SK-N-SH treated with all-trans-retinoic acid at 6 μM for 48 hours (cell line): ENCODE results near the gene SLC25A34.

Experiments
- ATAC-seq: fragments of 200-7000 bp; cut with Tn5 transposase; 3 replicates; pipeline ENCODE4 v1.9.1; 2020; ENCODE audit warnings: mild to moderate bottlenecking, moderate library complexity
- ARNTL ChIP-seq: fragments of 450-650 bp; formaldehyde crosslinking; IDR thresholded peaks from 2 replicates; pipeline ENCODE4 v1.5.0; 2020; ENCODE audit warnings: low read depth, mild to moderate bottlenecking, moderate library complexity, borderline replicate concordance
- BACH2 ChIP-seq: fragments of 250-450 bp; sonication (Bioruptor Pico); IDR thresholded peaks from 2 replicates; pipeline ENCODE4 v1.9.0; 2021; ENCODE audit warnings: mild to moderate bottlenecking, borderline replicate concordance
- CSDC2 ChIP-seq: fragments of 250-450 bp; sonication (Bioruptor Pico); IDR thresholded peaks from 2 replicates; pipeline ENCODE4 v1.5.0; 2020; ENCODE audit warnings: mild to moderate bottlenecking, moderate library complexity
- CSRNP3 ChIP-seq: fragments of 250-450 bp; sonication (Bioruptor Pico); IDR thresholded peaks from 2 replicates; pipeline ENCODE4 v1.5.1; 2021; ENCODE audit warnings: mild to moderate bottlenecking, moderate library complexity
- ESRRG ChIP-seq: fragments of 250-450 bp; sonication (Bioruptor Pico); IDR thresholded peaks from 2 replicates; pipeline ENCODE4 v1.6.1; 2021; ENCODE audit warnings: mild to moderate bottlenecking
- GLIS3 ChIP-seq: fragments of 250-450 bp; sonication (Bioruptor Pico); IDR thresholded peaks from 2 replicates; pipeline ENCODE4 v1.5.0; 2020; ENCODE audit warnings: mild to moderate bottlenecking, moderate library complexity
- ISL1 ChIP-seq: fragments of 250-450 bp; sonication (Bioruptor Pico); IDR thresholded peaks from 2 replicates; pipeline ENCODE4 v2.1.2; 2022; ENCODE audit warnings: mild to moderate bottlenecking, moderate library complexity
- OSR1 ChIP-seq: fragments of 250-450 bp; sonication (Bioruptor Pico); IDR thresholded peaks from 2 replicates; pipeline ENCODE4 v1.8.0; 2022; ENCODE audit warnings: moderate library complexity, mild to moderate bottlenecking, inconsistent platforms
- PATZ1 ChIP-seq: fragments of 250-450 bp; sonication (Bioruptor Pico); IDR thresholded peaks from 2 replicates; pipeline ENCODE4 v1.8.0; 2020; ENCODE audit warnings: mild to moderate bottlenecking, moderate library complexity, borderline replicate concordance
- POU6F1 ChIP-seq: fragments of 250-450 bp; sonication (Bioruptor Pico); IDR thresholded peaks from 2 replicates; pipeline ENCODE4 v1.8.0; 2021; ENCODE audit warnings: low read depth, mild to moderate bottlenecking, moderate library complexity, borderline replicate concordance
- PPARA ChIP-seq: fragments of 250-450 bp; sonication (Bioruptor Pico); IDR thresholded peaks from 2 replicates; pipeline ENCODE4 v1.5.0; 2020; ENCODE audit warnings: mild to moderate bottlenecking, borderline replicate concordance
- RARB ChIP-seq: fragments of 250-450 bp; sonication (Bioruptor Pico); IDR thresholded peaks from 2 replicates; pipeline ENCODE4 v1.8.0; 2021; ENCODE audit warnings: mild to moderate bottlenecking, moderate library complexity
- SNAI2 ChIP-seq: fragments of 250-450 bp; sonication (Bioruptor Pico); IDR thresholded peaks from 2 replicates; pipeline ENCODE4 v1.5.0; 2020; ENCODE audit warnings: mild to moderate bottlenecking, moderate library complexity
- TCF4 ChIP-seq: fragments of 250-450 bp; sonication (Bioruptor Pico); IDR thresholded peaks from 2 replicates; pipeline ENCODE4 v1.8.0; 2021; ENCODE audit warnings: mild to moderate bottlenecking, moderate library complexity, borderline replicate concordance
- TOX ChIP-seq: fragments of 250-450 bp; sonication (Bioruptor Pico); IDR thresholded peaks from 2 replicates; pipeline ENCODE4 v1.8.0; 2021; ENCODE audit warnings: mild to moderate bottlenecking, moderate library complexity, borderline replicate concordance
- ZC3H10 ChIP-seq: fragments of 250-450 bp; sonication (Bioruptor Pico); IDR thresholded peaks from 2 replicates; pipeline ENCODE4 v1.5.1; 2021; ENCODE audit warnings: mild to moderate bottlenecking, moderate library complexity
- ZFP3 ChIP-seq: fragments of 250-450 bp; sonication (Bioruptor Pico); IDR thresholded peaks from 2 replicates; pipeline ENCODE4 v1.5.0; 2020; ENCODE audit warnings: mild to moderate bottlenecking, moderate library complexity
- ZFP30 ChIP-seq: fragments of 450-650 bp; formaldehyde crosslinking; IDR thresholded peaks from 2 replicates; pipeline ENCODE4 v1.5.0; 2022; ENCODE audit warnings: mild to moderate bottlenecking, moderate library complexity
- ZNF565 ChIP-seq: fragments of 450-650 bp; formaldehyde crosslinking; conservative IDR thresholded peaks from 2 replicates; pipeline ENCODE4 v1.5.0; 2020; ENCODE audit warnings: low read depth, mild to moderate bottlenecking, moderate library complexity
- ZNF70 ChIP-seq: fragments of 450-650 bp; formaldehyde crosslinking; IDR thresholded peaks from 2 replicates; pipeline ENCODE4 v1.5.0; 2020; ENCODE audit warnings: mild to moderate bottlenecking, moderate library complexity
- ZNF8 ChIP-seq: fragments of 450-650 bp; formaldehyde crosslinking; IDR thresholded peaks from 2 replicates; pipeline ENCODE4 v1.5.0; 2020; ENCODE audit warnings: mild to moderate bottlenecking, moderate library complexity

SLC25A34 gene

GRCh38 chr1:15717418-15718125 lies 18.5 kb upstream of the SLC25A34 start:
- no peak for TF ChIP-seq GLIS3
- no peak for TF ChIP-seq ZFP30 (CRISPR knock-in tag)
- no peak for TF ChIP-seq SNAI2 (CRISPR knock-in tag)
- TF ChIP-seq BACH2 (CRISPR knock-in tag) = no peak
- TF ChIP-seq ARNTL (CRISPR knock-in tag) = no peak
- TF ChIP-seq PATZ1 (CRISPR knock-in tag) = no peak
- no peak for TF ChIP-seq TCF4
- no peak for TF ChIP-seq ESRRG (CRISPR knock-in tag)
- no peak for TF ChIP-seq ZC3H10 (CRISPR knock-in tag)
- TF ChIP-seq RARB = no peak
- TF ChIP-seq ZNF70 (CRISPR knock-in tag) = no peak
- no peak for TF ChIP-seq ISL1 (CRISPR knock-in tag)
- TF ChIP-seq ZFP3 (CRISPR knock-in tag) = no peak
- ATAC-seq = no peak

GRCh38 chr1:15718199-15718601 lies 17.9 kb upstream of the SLC25A34 start:
- no peak for ATAC-seq
- TF ChIP-seq OSR1 (CRISPR knock-in tag) (no peak), ZNF8 (no peak), PPARA (no peak), PATZ1 (CRISPR knock-in tag) (no peak)

GRCh38 chr1:15719381-15720120 lies 16.5 kb upstream of the SLC25A34 start:
- TF ChIP-seq CSDC2 (CRISPR knock-in tag) (no peak), ISL1 (CRISPR knock-in tag) (no peak), CSRNP3 (CRISPR knock-in tag) (no peak), ZNF70 (CRISPR knock-in tag) (no peak)
- no peak for ATAC-seq

GRCh38 chr1:15720861-15721260 lies 15.2 kb upstream of the SLC25A34 start:
- no peak for TF ChIP-seq ZFP30 (CRISPR knock-in tag)
- TF ChIP-seq OSR1 (CRISPR knock-in tag) = no peak
- TF ChIP-seq CSDC2 (CRISPR knock-in tag) = no peak
- no peak for TF ChIP-seq RARB
- TF ChIP-seq ZFP3 (CRISPR knock-in tag) = no peak
- TF ChIP-seq SNAI2 (CRISPR knock-in tag) = no peak
- no peak for TF ChIP-seq ZNF70 (CRISPR knock-in tag)
- no peak for TF ChIP-seq ZNF8
- no peak for TF ChIP-seq PATZ1 (CRISPR knock-in tag)
- TF ChIP-seq ZNF565 (CRISPR knock-in tag) = no peak
- no peak for TF ChIP-seq TOX (CRISPR knock-in tag)
- no peak for TF ChIP-seq POU6F1
- no peak for TF ChIP-seq PPARA
- TF ChIP-seq ARNTL (CRISPR knock-in tag) = no peak
- TF ChIP-seq ESRRG (CRISPR knock-in tag) = no peak
- no peak for TF ChIP-seq ISL1 (CRISPR knock-in tag)
- TF ChIP-seq TCF4 = no peak
- ATAC-seq = no peak
